HG03139 (cell line): ENCODE results near the gene SCN8A.
"Not testable (repeated sequence)": the region's sequence is repeated elsewhere in the genome, so short reads cannot be mapped to it uniquely, and the experiment has no call there.

Source experiments
- ATAC-seq: cut with Tn5 transposase; IDR thresholded peaks from one replicate; pipeline ENCODE4 v1.9.1; 2021; ENCODE audit not compliant: unreplicated experiment

The SCN8A gene

DNA sequence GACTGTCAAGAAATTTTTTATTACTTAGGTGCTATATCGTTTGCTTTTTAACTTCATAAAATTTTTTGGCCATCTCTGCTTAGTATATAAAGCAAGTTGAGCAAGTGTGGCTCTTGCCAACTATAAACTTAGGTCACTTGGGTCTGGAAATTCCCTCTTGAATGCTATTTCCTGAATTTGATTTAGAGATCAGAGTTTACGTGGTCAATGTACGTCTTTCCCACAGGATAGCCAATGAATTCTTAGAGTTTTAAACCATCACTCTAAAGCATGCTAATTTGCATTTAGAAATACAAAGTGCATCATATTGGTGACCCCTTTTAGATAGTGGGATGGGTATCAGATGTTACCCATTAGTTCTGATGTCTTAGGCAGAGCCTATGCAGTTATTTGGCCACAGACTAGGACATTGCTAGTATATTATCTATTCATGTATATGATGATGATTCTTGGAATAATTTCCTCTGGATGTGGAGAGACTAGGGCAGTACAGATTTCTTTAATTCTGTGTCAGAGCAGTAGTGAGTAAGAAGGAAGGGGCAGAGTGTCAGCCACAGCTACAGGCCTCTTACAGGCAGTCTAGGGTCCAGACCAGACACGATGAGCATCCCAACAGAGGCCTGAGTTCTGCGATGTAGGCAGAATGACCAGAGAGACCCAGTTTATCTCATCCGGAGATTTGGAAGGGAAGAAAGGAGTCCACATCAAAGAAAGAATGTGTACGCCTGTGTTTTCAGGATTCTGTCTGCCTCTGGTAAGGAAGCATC, 30.3 kb downstream of the SCN8A start:
- ATAC-seq, result no peak

DNA sequence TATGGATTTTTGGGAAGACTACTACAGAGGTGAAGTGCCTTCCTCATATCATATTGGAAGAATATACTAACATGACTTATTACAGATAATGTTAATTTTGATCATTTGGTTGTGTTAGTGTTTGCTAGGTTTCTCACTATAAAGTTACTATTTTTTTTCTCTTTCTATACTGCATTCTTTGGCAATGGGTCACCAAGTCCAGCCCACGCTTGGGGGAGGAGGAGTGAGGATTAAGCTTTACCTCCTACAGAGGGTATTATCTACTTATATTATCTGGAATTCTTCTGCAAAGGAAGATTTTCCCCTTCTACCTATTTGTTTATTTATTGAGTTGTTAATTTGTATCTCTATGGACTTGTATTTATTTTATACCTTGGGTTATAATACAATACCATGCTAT, 31.5 kb downstream of the SCN8A start:
- ATAC-seq, result no peak

DNA sequence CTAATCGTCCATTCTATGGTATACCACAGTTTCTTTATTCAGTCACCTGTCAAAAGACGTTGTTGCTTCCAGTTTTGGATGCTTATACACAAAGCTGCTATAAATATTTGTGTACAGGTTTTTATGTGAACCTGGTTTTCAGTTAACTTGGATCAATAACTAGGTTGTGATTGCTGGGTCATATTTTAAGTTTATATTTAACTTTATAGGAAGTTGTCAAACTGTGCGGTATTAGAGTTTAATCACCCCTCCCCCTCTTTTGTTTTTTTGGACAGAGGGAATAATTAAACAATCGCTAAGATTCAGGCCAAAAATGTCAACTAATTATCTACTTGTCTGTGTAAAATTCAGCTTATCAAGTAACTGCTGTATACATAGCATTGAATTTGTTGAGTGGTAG, 34.3 kb downstream of the SCN8A start:
- no peak for ATAC-seq

DNA sequence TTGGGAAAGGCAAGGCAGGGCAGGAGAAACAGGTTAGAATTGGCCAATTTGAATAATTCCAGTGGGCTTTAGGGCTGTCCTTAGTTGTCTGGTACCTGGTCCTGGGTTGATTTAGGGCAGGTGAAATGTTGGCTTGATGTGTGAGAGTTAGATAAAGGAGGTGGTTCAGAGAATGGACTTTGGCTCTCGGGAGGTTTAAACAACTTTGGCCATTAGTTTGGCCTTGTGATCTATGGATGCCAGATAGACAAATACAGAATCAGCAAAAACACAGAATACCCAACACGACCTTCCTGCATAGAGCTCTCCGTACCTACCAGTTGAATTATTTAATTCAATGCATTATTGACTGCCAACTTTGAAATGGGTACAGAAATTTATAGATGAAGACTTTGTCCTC, 35.1 kb downstream of the SCN8A start:
- no peak for ATAC-seq

DNA sequence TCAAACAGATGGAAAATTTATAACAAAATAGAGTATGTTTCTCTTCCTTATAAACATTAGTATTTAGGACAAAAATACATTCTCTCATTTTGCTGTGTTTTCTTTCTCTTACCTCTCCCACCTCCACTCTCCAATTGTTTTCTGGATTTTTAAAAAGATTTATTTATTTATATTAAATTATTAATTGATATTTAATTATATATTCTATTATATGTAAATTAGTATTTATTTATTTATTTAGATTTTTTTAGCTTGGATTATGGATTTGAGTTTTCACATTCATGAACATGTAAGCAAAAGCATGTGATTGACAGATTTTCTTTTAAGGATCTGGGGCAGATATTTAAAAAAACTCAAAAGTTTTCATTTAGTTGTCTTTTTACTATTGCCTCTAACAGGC, 35.6 kb downstream of the SCN8A start:
- no peak for ATAC-seq

DNA sequence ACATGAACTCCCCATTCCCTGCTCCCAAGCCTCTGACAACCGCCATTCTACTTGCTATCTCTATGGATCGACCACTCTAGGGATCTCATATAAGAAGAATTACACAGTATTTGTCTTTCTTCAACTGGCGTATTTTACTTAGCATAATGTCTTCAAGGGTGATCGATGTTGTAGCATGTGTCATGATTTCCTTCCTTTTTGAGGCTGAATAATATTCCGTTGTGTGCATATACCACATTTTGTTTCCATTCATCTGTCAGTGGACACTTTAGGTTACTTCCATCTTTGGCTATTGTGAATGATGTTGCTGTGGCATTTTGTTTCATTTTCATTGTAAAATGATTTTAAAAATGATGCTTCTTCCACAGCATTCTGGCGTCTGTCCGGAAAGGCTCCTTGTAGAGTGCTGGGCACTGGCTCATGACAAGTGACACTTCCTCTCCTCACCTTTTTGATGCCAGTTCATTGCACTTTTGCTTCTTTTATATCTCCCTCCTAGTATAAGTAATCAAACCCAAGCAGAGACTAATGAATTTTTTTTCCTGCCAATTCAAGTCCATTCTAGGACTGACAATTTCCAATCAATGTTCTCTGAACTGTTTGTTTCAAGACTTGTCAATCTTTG, 39.3 kb downstream of the SCN8A start:
- no peak for ATAC-seq

DNA sequence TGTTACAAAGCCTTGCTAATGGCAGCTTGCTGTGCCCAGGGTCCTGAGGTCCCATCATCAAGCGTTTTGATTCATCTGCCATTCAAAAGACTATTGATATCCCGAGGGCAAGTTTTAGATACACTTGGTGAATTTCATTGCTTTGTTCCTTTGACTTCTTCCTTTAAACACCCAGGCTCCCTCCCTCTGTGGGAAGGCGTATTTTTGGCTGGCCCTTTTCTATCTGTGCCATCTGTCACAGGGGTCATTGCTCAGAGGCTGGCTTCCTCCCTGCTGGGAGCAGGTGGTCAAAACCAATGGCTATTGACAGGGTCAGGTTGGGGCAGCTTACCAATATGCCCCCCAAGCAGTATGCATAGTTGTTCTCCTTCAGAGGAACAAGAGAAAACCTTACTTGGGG, 40.0 kb downstream of the SCN8A start:
- no peak for ATAC-seq

DNA sequence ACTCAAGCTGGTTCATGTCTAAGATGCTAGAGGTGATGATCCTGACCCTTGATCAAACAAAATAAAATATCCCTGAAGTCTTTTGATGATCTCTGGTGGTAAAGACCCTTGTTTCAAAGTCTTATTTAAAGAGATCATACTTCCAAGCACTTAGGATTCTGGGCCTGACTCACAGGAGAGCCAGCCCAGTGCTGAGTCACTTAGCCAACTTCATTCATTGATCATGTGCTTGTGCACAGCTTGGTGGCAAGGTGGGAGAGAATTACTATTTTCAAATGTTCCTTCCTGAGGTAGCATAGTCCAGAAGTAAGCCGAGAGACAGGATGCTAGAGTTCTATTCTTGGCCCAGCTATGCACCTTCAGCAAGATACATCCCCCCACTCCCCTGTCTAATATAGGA, 40.6 kb downstream of the SCN8A start:
- no peak for ATAC-seq

DNA sequence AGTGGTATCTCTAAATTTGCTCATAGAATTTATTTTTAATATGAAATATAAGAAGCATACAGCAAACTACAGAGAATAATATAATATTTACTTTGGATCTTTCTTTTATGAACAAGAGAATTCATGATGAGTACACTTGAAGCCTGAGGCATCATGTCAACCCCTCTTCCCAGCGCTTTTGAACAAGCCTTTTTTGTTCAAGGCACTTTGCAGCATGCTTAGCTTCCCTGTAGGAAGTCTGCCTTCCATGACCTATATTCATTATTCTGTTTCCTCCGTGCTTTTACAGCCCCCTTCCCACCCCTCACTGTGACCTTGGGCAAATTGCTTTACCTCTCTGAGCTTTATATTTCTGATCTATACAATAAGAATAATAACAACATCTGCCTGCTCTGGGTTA, 41.6 kb downstream of the SCN8A start:
- ATAC-seq, result no peak

DNA sequence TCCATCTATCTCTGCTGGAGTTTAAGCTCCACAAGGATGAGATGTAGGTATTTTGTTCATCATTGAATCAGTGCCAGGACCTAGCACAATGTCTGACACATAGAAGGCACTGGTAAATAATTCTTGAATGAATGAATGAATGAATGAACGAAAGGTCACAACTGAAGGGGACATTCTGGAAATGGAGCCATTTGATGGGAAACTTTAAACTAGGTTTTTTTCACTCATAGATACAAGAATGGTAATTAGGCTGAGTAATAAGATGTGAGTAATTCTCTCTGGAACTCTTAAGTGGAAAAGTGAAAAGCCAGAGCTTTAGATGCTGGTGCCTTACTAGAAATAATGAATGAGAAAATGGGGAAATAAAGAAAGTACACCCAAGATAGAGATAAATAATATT, 44.3 kb downstream of the SCN8A start:
- ATAC-seq, result no peak

DNA sequence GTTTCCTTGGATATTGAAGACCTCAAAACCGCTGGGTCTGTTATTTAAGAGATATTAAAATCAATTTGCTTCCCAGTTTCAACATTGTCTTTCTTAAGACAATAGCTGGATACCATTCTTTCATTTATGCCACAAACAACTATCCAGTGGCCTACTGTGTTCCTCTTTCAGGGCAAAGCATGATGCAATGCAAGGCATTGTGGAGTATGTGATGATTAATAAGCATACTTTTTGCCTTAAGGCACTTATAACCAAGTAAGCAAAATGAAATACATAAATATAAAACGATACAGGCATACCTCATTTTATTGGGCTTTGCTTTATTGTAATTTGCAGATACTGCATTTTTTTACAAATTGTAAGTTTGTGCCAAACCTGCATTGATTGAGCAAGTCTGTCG, 45.5 kb downstream of the SCN8A start:
- no peak for ATAC-seq

DNA sequence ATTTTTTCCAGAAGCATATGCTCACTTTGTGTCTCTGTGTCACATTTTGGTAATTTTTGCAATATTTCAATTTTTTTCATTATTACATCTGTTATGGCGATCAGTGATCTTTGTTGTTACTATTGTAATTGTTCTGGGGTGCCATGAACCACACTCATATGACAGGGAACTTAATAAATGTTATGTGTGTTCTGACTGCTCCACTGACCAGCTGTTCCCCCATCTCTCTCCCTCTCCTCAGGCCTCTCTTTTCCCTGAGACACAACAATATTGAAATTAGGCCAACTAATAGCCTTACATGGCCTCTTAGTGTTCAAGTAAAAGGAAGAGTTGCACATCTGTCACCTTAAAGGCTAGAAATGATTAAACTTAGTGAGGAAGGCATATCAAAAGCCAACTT, 46.0 kb downstream of the SCN8A start:
- no peak for ATAC-seq

DNA sequence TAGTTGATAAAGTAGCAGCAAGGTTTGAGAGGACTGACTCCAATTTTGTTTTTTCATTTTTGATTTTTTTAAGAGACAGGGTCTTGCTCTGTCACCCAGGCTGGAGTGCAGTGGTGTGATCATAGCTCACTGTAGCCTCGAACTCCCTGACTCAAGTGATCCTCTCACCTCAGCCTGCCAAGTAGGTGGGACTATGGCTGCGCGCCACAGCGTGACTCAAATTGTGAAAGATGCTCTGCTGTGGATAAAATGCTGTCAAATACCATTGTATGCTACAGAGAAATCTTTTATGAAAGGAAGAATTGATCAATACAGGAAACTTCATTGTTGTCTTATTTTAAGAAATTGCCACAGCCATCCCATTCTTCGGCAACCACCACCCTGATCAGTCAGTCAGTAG, 48.3 kb downstream of the SCN8A start:
- ATAC-seq, result no peak

DNA sequence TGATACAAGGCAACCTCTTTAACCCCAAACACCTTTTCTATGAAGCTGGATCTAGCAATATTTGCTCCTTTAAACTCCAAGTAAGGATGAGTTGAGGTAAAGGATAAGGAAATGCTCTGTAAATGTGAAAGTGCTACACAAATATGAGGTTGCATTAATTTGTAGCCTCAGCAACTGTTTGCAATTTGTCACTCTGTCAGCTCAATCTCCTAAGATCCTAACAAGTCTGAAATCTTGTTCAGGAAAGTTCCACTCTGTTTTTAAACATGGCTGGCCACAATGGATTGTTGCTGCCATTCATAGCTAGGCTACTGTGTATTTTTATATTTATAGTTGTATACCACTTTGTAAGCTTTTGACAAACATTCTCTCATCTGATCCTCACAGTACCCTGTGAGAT, 51.3 kb downstream of the SCN8A start:
- no peak for ATAC-seq

DNA sequence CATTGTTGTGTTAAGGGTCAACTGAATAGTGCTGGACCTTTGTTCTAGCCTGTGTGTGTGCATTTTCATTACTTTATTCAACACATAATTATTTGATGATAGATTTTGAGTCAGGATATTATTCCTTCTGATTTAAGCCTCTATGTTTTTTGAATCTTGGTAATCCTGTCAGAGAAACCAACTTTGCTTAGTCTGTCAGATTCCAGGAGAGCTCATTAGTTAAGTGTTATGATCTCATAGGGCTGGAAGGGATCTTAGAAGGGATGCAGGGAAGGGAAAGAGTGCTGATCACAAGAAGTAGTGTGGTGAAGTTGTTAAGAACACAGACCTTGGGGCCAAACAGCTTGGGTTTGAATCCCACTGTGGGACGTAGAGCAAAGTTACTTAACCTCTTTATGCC, 52.9 kb downstream of the SCN8A start:
- no peak for ATAC-seq

DNA sequence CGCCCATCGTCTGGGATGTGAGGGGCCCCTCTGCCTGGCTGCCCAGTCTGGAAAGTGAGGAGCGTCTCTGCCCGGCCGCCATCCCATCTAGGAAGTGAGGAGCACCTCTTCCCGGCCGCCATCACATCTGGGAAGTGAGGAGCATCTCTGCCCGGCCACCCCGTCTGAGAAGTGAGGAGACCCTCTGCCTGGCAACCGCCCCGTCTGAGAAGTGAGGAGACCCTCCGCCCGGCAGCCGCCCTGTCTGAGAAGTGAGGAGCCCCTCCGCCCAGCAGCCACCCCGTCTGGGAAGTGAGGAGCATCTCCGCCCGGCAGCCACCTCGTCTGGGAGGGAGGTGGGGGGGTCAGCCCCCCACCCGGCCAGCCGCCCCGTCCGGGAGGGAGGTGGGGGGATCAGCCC, 53.7 kb downstream of the SCN8A start:
- ATAC-seq, result not testable (repeated sequence)

DNA sequence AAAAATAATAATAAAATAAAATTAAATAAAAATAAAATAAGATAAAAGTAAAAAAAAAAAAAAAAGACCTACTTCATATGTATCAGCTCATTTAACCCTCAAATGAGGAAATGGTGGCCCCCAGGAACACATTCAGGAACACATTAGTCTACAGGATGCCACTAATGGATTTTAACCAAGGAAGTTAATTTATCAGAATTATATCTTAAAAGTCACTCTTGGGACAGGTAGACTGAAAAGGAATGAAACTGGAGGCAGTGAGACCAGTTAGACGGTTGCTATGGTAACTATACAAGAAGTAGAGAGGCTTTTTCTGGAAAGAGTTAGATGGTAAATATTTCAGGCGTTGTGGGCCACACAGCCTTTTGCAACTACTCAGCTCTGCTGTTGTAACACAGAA, 54.9 kb downstream of the SCN8A start:
- no peak for ATAC-seq

DNA sequence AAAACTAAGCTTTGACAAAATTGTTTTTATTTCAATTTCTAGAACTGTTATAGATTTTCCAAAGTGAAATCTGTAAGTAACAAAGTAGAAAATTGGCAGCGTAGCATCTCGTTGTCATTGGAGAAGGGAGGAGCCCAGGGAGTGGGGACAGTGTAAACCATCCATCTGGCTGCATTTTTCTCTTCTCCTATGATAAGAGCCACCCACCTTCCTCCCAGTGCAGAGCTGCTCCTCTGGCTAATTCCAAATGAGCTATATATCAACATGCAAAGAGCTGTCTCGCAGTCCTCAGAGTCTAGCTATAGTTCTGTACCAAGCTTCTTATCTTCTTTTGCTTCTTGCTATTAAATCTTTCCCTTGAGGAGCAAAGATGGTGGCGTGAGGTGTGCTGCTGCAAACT, 56.6 kb downstream of the SCN8A start:
- ATAC-seq, result no peak

DNA sequence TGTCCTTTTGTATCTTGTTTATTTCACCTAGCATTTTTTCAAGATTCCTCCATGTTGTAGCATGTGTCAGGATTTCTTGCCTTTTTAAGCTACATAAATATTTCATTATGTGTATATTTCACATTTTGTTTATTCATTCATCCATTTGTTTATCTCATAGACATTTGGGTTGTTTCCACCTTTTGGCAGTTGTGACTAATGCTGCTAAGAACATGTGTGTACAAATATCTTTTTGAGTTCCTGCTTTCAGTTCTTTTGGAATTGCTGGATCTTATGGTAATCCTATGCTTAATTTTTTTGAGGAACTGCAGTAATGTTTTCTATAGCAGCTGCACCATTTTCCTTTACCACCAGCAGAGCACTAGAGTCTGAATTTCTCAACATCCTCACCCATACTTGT, 62.4 kb downstream of the SCN8A start:
- ATAC-seq, result no peak

DNA sequence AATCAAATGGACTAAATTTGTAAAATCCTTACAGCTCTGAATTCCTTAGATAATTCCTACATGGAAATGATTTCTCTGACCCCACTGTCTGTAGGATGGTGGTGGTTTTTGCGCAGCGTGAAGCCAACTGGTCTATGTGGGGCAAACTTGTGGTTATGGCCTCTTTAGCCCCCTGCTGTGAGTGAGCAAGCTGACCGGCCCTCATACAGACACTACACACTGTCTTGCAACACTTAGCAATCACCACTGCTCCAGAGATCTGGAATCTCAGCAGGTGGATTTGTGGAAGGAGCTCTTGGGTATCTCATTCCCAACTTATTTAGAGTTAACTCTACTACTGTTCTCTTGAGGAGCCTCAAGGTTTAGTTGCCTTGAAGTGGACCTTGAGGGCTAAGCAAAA, 70.2 kb downstream of the SCN8A start:
- ATAC-seq, result no peak

DNA sequence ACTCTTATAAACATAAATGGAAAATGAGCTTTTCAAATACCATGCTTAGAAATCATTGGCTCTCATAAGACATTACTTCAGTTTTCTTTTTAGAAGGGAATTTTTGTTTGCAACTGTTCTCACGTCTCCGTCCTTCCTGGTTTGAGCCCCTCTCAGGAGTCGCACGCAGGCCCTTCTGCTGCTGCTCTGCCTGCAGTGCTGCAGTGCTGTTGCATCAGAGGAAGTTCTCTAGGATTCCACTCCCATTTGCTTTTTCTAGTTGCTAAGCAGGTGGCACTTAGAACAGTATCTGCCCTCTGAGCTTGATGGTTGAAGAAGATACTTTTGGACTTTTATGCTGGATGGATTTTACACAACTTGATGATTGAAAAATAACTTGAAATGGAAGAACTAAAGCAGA, 70.8 kb downstream of the SCN8A start:
- no peak for ATAC-seq

DNA sequence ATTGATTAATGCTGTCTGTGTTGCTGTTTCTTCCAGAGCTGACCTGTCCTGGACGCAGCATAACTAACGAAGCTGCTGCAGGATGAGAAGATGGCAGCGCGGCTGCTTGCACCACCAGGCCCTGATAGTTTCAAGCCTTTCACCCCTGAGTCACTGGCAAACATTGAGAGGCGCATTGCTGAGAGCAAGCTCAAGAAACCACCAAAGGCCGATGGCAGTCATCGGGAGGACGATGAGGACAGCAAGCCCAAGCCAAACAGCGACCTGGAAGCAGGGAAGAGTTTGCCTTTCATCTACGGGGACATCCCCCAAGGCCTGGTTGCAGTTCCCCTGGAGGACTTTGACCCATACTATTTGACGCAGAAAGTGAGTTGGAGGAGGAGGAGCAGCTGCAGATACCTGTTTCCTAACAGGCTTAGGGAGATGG, 71.7 kb downstream of the SCN8A start:
- no peak for ATAC-seq

DNA sequence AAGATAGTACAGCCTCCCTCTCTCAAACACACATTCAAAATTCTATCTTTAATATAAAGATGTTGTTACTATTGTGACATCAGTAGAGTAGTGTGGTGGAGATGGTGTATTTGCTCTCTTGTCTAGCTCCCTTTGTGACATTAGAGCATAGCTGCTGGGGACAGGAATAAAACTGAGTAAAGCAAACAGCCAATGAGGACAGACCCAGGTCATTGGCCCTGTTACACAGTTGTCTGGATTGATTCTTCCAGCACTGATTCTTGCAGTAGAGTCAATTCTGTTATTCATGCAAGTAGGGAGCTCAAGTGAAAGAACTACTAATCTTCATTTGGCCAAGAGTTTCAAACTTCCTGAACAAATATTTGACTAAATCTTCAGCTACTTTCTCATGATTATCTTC, 72.4 kb downstream of the SCN8A start:
- no peak for ATAC-seq
